ENCODE data around the gene FRMD3. TPM values are rescaled to one million over a fixed set of nuclear protein-coding genes. Genes with fewer than 3 reads are reported as not detected.

The FRMD3 gene
- total and polyA plus RNA-seq, 11 donors = 28.9 to 195 (median 82.4) TPM

- intact Hi-C loops (cut with DNase I) = loop anchor here in 2 of 10 donors (5.0 to 10.0 kb wide), 3 partner anchors 55 to 145 kb away; partner anchors contain the start of gene FRMD3 (in 2 of the 2)
- TF ChIP-seq, protein P1, sequence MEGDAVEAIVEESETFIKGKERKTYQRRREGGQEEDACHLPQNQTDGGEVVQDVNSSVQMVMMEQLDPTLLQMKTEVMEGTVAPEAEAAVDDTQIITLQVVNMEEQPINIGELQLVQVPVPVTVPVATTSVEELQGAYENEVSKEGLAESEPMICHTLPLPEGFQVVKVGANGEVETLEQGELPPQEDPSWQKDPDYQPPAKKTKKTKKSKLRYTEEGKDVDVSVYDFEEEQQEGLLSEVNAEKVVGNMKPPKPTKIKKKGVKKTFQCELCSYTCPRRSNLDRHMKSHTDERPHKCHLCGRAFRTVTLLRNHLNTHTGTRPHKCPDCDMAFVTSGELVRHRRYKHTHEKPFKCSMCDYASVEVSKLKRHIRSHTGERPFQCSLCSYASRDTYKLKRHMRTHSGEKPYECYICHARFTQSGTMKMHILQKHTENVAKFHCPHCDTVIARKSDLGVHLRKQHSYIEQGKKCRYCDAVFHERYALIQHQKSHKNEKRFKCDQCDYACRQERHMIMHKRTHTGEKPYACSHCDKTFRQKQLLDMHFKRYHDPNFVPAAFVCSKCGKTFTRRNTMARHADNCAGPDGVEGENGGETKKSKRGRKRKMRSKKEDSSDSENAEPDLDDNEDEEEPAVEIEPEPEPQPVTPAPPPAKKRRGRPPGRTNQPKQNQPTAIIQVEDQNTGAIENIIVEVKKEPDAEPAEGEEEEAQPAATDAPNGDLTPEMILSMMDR (IDR thresholded peaks at IDR 0.05) = no peak
- no peak for TF ChIP-seq POLR2A (IDR thresholded peaks at IDR 0.05)
- H3K27me3 ChIP-seq = no peaks in the 10 kb centered on the region
- no peak overlapping the region for H3K4me3 ChIP-seq
- ATAC-seq = no peak
- peaks cover 0 to 5% (median 0%) of the 10 kb centered on the region in 12 donors for H3K4me1 ChIP-seq
- H3K9me3 ChIP-seq = peaks cover 0 to 10% (median 3%) of the 10 kb centered on the region in 12 donors
- no peak overlapping the region for H3K27ac ChIP-seq
- no peak for DNase-seq
- 86 to 97% (median 89%) methylated on average over 2 of the region's 2 CpGs for WGBS, 4 donors
- H3K36me3 ChIP-seq = peaks cover 0 to 4% (median 0%) of the 10 kb centered on the region in 9 donors
These were observed 58.4 kb downstream of the FRMD3 start for GRCh38 chr9:83479765-83480164.

GRCh38 chr9:83477571-83477970 lies 60.6 kb downstream of the FRMD3 start:
- ATAC-seq = no peak
- 91 to 97% (median 93%) methylated on average over 3 of the region's 3 CpGs for WGBS, 4 donors
- no peaks in the 10 kb centered on the region for H3K27me3 ChIP-seq

DNA sequence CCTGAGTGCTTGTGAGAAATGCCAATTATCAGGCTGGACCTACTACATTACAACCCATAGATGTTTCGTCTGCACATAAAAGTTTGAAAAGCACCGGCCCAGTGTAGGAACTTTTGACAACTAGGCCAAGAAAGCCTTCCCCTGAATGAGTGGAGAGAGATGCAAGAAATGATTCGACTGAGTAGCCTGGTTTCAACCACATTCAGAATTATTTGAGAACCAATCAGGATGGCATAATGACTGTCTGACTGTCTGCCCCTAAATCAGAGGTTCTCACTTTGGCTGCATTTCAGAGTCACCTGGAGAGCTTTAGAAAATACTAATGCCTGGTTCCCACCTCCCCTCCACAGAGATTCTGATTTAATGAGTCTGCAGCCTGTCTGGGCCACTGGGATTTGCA lies 61.1 kb downstream of the FRMD3 start:
- Histone ChIP-seq H3K9me3 (peaks cover 0 to 10% (median 3%) of the 10 kb centered on the region in 12 donors), H3K27me3 (no peaks in the 10 kb centered on the region), H3K4me1 (peaks cover 0 to 28% (median 14%) of the 10 kb centered on the region in 12 donors), H3K36me3 (peaks cover 0 to 4% (median 0%) of the 10 kb centered on the region in 9 donors), H3K27ac (peak overlapping the region in 9 of 12 donors; percentile 20 to 76 (median 54)), H3K4me3 (no peak overlapping the region)
- DNase-seq (no peak), ATAC-seq (no peak)
- intact Hi-C loops (cut with DNase I) = loop anchor here in 3 of 10 donors (2.0 to 10.0 kb wide), 4 partner anchors 58 to 142 kb away; partner anchors contain the start of gene FRMD3 (in 2 of the 3)
- WGBS, 4 donors = 86 to 94% (median 89%) methylated on average over 3 of the region's 3 CpGs
- TF ChIP-seq, protein P1 (IDR thresholded peaks at IDR 0.05) = no peak
- no peak for TF ChIP-seq POLR2A (IDR thresholded peaks at IDR 0.05)

More at GRCh38 chr9:83477571-83477970, 60.6 kb downstream of the FRMD3 start:
- Histone ChIP-seq H3K36me3 (peaks cover 0 to 4% (median 0%) of the 10 kb centered on the region in 9 donors), H3K4me1 (peaks cover 0 to 23% (median 11%) of the 10 kb centered on the region in 12 donors), H3K9me3 (peaks cover 0 to 10% (median 3%) of the 10 kb centered on the region in 12 donors), H3K27ac (peak overlapping the region in 8 of 12 donors; percentile 20 to 76 (median 56)), H3K4me3 (no peak overlapping the region)
- TF ChIP-seq, protein P1 (IDR thresholded peaks at IDR 0.05) = no peak
- no peak for TF ChIP-seq POLR2A (IDR thresholded peaks at IDR 0.05)
- no peak for DNase-seq
- intact Hi-C loops (cut with DNase I) = loop anchor here in 3 of 10 donors (2.0 to 10.0 kb wide), 4 partner anchors 57 to 143 kb away; partner anchors contain the start of gene FRMD3 (in 2 of the 3)

DNA sequence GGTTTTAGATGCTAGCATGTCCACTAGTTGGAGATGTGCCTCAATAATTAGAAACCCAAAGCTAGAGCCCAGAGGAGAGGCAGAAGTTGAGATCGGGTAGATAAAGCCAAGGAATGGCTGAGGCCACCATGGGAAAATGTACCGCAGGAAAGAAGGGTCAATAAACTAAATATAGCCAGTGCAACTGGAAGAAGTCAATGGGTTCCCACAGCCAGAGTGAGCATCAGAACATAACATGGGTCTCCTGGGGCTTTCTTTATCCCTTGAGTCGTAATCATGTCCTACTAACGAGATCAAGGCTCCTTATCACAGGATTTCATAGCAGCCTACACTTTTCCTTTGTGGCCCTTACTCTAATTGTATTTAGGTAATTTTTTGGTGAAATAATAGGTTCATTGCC lies 61.7 kb downstream of the FRMD3 start:
- Histone ChIP-seq H3K27me3 (no peaks in the 10 kb centered on the region), H3K4me3 (no peak overlapping the region), H3K4me1 (peaks cover 3 to 34% (median 19%) of the 10 kb centered on the region in 12 donors), H3K9me3 (peaks cover 0 to 10% (median 3%) of the 10 kb centered on the region in 12 donors), H3K36me3 (peaks cover 0 to 4% (median 0%) of the 10 kb centered on the region in 9 donors), H3K27ac (peak overlapping the region in 9 of 12 donors; percentile 2 to 76 (median 54))
- DNase-seq (peak in 1 of 5 donors; percentile 44), ATAC-seq (peak in 2 of 4 donors; percentile 57 to 61)
- TF ChIP-seq POLR2A (IDR thresholded peaks at IDR 0.05) = no peak
- TF ChIP-seq, protein P1 (IDR thresholded peaks at IDR 0.05) = no peak
- WGBS, 4 donors = 87 to 88% (median 88%) methylated on average over 4 of the region's 4 CpGs
- intact Hi-C loops (cut with DNase I) = loop anchor here in 3 of 10 donors (2.0 to 10.0 kb wide), 4 partner anchors 58 to 142 kb away; partner anchors contain the start of gene FRMD3 (in 2 of the 3)
